GM18508 (cell line): Measurements from ENCODE around the gene UCHL3.
A peak's percentile ranks its signal among the peaks of the same experiment; 100 is the strongest.

Source experiments
- ATAC-seq: cut with Tn5 transposase; IDR thresholded peaks from one replicate; pipeline ENCODE4 v1.9.1; 2021; ENCODE audit warnings: moderate number of reproducible peaks; ENCODE audit not compliant: insufficient read depth, unreplicated experiment

The UCHL3 gene

DNA sequence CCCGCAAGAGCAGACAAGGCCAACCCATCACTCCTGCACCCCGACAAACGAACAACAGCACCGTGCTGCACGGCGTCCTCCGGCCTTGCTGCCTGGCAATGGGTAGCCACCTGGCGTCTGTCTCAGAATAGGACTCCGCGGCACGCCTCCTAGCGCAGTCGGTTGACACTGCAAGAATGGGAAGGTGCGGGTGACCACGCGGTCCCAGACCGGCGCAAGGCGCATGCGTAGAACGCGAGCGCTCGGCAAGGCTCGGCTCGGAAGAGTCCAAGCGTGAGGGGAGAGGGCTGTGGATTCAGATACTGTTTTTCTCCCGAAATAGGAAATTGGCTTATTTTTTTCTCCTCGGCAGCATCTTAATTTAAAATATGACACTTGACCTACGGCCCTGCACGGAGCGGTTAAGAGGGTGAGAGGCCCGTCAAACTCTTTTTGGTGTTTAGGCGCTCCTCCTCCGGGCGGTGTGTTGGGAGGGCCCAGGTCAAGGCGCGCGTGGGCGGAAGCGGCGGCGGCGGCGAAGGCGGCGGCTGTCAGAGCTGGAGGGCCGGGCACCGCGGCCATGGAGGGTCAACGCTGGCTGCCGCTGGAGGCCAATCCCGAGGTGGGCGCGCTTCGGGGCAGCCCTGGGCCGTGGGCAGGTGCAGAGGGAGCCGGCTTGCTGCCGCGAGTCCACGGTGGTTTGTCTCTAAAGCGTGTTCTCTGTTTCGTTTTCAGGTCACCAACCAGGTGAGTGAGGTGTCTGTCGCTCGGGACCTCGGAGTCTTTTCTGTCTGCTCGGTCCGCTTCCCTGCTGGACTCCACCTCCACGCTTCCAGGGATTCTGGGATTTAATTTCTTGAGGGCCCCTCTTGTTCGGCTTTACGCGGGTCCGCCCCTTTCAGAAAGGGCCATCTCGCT, at the start of gene UCHL3:
Gene UCHL3 (plus strand): TSS at position 530 of the 897 bp plus-strand sequence. CDS start 30 bp downstream, at position 560.
- peak; percentile 93 for ATAC-seq

DNA sequence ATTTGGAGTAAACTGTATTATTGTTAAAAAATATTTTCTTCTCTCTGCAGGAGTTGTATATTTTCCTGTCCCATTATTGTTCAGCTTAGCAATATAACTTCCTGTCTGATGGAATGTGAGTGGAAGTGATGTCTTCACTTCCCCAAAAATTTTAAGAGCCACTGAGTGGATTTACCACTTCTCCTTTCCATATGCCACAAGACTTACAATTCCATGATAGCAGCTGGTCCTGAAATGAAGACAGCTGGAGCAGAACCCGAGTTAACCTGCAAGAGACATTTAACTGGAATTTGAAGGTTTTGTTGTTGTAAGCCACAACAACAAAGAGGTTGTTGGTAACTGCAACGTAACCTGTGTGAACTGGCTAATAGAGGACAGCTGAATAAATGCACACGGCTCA, 44.3 kb upstream of the UCHL3 start:
- no peak for ATAC-seq

DNA sequence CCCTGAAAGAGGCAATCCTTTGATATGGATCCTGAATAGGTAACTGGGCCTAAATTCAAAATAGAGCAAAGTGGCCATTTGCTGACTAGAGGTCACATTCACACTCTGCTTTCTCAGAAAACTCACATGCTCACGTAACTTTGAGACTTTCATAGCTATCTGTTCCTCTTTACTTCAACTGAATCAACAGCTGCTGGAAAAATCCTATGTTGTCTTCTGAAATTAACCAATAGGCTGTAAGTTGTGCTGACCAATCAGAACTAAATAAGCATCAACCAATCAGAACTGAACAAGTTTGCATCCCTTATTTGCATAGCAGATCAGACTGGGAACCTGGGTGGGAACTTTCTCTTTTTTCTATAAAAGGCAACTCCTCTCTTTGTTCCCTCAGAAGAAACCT, 43.6 kb upstream of the UCHL3 start:
- no peak for ATAC-seq

DNA sequence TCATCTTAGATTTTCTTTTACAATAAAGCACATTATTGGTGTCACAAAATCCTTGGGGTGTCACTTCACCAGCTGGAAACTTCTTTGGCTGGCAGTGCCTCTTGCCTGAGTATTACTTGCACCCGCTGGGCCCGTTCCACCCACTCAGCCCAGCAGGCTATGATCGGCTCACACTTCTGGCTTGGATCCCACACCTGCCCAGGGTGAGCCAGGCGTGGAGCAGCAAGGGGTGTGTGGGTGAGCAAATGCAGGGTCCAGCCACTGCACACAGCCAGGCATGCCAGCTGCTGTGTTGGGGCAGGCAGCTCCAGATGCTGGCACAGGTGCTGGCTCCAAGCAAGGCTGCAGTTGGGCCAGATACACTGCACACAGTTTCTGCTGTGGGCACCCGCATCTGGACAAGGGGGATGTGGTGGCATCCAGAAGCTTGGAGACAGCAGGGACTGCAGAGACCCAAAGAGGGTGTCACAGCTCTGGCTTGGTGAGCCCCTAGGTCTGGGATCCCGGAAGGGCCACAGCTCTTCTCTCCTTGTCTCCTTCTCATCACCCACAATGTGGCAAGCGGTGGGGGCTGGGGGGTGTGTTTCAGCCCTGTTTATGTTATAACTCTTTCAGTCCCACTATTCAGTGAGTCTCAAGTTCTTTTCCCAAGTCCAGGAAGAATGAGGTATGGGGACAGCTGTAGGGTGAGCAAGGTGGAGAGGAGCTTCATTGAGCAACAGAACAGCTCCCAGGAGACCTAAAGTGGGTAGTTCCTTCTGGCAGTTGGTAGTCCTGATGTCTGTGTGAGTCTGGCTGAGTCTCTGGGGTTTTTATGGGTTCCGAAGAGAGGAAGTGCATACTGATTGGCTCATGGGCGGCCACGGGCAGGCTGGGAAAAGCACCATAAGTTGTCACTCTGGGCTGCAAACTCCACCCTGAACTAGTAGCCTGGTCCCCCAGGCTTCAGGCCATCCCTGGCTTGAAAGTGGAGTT, 42.3 kb upstream of the UCHL3 start:
- no peak for ATAC-seq

DNA sequence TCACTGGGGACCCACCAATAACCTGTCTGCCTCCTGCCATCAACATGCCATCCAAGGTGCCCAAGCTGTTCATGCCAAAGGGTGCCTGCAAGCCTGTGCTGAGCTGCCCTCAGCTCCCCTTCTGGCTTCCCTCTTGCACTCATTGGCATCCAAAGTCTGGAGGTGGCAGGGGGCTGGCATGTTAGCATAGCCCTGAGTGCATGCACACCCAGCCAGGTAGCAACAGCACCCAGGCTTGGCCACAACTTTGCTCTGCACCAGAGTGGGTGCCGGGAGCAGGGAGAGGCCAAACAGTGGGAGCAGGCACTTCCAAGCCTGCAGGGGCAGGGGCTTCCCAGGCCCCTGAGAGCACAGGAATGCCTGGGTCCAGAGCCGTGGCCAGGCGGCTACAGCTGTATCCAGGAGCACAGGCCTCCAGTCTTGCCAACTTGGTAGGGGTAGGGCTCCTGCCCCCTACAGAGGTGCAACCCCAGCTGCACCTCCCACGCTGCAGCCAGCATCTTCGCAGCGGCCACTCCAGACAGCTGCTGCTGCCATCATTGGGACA, 41.5 kb upstream of the UCHL3 start:
- ATAC-seq = no peak

DNA sequence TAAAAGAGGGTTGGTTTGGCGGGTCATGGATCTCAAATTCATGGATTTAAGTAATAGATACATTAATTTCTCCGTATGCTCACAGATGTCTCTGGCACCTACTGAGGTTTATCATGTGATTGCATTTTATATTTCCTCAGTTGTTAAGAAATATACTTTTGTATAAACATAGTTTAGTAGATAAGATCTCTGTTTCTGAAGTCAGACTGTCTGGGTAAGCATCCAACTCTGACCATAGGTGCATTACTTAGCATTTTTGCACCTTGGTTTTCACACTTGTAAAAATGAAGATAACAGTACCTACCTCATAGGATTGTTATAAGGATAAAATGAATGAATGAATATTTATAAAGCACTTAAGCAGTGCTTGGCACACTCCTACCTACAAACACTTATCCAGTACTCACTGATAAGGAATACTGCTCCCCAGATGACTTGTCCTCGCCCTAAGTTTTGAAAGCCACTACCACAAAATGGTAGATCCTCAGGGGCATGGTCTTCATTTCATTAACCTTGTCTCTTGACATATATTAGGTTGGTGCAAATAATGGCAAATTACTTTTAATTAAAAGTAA, 38.5 kb upstream of the UCHL3 start:
- ATAC-seq = no peak

DNA sequence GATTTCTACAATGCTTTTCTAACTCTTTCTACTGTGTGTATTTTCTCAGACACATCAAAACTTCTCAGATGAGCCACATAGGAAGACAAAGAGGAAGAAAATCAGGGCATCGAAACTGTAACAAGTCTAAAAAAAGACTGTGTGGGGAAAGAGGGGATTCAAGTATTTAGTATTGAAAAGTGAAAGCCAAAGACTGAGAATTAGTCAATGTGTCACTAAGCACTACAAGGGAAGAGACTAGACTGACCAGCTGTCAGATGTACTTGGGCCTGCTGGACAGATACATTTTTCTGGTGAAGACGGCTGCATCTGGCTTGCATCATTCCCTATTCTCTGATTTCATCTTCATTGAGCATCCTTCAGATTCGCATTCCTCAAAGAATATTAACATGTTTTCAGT, 37.3 kb upstream of the UCHL3 start:
- ATAC-seq = peak; percentile 95

DNA sequence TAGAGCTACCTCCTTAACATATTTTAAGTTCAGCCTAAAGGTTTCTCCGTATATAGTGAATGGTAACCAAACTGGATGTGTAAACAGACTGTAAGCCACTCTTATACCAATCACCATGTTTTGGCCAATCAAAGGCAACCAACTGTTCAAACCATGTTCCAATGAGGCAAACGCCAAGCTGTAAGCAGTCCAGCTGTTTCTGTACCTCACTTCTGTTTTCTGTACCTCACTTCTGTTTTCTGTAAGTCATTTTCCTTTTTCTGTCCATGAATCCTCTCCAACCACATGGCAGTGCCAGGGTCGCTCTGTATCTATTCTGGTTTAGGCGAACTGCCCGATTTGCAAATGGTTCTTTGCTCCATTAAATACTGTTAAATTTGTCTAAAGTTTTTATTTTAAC, 36.3 kb upstream of the UCHL3 start:
- ATAC-seq = no peak

DNA sequence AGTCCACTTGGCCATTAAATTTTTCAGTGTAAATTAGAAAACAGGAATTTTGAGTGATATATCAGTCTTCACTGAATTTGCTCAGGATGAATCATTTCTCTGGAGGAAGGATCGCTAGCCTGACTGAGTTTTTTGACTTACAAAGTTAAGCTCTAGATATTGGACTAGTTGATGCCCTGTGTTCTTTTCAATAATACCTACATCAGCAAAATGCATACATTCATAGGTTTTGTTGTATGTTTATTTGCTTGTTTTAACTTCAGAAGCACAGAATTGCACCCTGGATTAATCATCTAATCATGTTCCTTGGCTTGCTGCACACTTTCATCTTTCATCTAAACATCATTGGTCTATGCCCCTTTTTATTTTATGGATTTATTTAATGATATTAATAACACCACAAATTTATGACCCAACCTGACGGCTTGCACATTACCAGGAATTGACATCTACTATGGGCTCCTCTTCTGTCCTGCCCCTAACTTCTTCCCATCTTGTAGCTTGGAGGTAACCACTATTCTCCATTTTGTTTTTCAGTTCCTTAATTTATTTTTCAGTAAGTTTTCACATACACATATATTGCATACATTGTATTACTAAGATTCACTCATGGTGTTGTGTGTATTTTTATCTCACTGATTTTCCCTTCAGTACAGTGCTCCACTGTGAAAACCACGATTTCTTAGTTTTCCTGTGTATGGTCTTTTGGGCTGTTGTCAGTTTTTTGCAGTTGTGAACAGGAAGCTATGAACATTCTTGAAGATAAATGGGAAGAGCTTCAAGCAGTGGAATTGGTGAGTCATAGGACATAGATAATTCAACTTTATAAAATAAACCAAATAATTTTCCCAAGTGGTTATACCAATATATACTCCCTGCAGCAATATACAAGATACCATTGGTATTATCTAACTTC, 35.3 kb upstream of the UCHL3 start:
- no peak for ATAC-seq

DNA sequence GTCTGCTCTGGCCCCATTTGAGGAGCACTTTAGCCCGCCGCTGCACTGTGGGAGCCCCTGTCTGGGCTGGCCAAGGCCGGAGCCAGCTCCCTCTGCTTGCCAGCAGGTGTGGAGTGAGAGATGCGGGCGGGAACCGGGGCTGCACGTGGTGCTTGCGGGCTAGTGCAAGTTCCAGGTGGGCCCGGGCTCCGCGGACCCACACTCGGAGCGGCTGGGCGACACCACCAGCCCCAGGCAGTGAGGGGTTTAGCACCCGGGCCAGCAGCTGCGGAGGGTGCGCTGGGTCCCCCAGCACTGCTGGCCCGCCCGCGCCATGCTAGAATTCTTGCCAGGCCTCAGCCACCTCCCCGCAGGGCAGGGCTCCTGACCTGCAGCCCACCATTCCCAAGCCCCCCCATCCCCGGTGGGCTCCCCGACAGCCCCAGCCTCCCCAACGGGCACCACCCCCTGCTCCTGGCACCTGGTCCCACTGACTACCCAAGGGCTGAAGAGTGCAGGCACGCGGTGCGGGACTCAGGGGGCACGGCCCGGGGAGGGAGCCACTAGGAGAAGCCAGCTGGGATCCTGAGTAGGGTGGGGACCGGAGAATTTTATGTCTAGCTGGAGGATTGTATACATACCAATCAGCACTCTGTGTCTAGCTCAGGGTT, 31.0 kb upstream of the UCHL3 start:
- ATAC-seq = no peak

DNA sequence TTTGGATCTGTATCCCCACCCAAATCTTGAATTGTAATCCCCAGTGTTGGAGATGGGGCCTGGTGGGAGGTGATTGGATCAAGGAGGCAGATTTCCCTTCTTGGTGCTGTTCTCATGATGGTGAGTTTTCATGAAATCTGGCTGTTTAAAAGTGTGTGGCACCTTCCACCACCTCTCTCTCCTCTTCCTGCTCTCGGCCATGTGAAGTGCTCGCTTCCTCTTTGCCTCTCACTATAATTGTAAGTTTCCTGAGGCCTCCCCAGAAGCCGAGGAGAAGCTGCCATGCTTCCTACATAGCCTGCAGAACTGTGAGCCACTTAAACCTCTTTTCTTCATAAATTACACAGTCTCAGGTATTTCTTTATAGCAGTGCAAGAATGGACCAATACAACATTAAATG, 27.6 kb upstream of the UCHL3 start:
- no peak for ATAC-seq

DNA sequence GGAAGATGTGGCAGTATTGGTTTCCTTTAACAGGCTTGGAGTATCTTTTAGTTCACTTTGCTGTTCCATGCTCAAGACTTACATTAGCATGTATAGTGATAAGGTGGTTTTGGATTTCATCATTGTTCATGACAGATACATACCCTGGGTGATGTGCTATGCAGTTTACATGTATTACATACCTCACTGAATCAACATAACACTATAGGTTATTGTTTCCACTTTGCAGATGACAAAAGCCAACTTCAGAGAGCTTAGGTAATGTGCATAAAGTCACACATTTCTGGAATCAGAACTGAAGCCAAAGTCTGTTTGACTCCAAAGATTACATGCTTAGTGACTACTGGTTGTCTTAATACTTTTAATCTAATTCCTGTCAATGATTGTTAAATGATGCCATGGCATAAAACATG, 19.0 kb upstream of the UCHL3 start:
- no peak for ATAC-seq

DNA sequence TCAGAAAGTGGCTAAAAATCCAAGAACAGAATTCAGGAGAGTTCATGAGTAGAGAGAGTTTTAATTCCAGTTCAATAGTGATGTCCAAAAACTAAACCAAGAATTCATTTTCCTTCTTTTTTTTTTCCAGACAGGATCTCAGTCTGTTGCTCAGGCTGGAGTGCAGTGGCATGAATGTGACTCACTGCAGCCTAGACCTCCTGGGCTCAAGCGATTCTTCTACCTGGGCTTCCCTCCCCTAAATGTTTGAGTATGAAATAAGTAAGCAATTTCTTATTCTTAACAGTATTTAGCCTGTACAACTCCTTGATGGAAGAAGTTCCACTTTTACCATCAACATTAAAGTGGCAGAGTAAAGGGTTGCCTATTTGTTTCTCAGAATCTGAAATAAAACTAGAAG, 15.7 kb upstream of the UCHL3 start:
- ATAC-seq = no peak

DNA sequence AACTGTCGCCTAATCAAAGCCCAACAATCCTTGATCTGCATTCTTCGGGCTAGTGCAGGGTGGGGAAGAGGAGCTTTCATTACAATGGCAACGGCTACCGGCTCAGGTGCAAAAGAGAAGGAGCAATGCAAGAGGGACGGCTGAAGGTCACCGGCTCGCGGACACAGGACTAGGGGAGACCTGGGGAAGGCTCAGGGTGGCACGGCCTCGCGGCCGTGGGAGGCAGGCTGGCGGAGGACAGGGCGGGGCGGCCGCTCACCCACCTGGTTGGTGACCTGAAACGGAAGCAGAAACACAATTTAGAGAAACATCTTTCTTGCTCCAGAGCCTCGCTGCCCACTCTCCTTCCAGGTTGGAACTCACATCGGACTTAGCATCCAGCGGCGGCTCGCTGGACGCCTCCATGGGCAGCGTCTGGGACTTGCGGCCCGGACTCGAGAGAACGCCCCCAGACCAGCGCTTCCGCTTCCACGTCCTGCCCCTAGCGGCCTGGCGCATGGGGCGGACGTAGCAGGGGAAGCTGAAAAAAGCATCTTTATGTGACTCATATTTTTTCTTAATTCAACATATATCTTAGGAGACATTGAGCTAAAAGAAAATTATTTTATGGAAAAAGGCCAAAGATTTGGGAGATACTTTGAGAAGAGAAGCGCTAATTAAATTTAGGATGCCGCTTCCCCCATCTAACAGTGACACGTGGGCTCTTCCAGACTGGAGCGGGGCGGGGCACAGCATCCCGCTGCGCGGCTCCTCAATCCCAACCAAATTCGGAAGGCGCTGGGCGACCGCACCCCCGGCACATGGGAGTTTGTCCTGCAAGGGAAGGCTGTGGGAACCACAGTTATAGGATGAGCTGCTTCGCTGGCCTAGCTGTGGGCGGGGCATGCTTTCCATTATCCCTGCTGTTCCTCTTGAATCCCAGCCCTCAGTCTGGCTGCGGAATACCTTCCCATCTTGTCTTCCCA, 11.9 kb upstream of the UCHL3 start, which contains the start of gene COMMD6:
Gene COMMD6 (minus strand): TSS at position 441 of the 965 bp plus-strand sequence. CDS start 36 bp downstream, at position 405.
- ATAC-seq = peak; percentile 89

DNA sequence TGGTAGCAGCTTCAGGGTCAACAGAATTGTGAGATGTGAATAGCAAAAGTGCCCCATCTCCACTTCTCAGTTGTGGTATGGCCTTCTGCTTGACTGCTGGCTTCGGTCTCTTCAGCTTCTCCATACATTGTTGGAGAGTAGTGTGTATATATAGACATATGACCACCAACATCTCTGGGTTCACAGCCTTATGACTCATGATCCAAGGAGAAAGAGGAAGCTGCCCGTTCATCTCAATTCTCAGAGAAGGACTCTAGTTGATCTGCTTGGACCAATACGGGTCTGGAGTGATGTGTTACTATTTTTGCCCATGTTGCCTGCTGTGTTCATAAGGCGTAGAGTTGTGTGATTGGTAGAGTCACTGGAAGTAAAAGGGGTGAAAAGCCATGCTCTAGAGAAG, 8.3 kb upstream of the UCHL3 start:
- ATAC-seq = no peak

DNA sequence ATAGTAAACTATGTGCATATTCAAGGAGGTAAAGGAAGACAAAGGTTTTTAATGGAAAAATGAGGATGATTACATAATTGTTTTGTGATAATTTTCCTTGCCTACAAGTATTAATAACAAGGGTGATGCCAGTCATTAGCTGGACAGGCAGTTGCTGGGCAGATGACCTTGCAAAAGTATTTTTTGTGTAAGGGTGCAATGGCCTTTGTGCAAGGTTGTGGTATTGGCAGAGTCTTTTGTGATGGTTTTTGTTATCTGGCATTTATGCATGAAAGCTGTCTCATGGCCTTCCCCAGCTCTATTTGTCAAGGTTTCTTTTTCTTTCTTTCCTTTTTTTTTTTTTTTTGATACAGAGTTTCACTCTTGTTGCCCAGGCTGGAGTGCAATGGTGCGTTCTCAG, 7.6 kb upstream of the UCHL3 start:
- no peak for ATAC-seq

DNA sequence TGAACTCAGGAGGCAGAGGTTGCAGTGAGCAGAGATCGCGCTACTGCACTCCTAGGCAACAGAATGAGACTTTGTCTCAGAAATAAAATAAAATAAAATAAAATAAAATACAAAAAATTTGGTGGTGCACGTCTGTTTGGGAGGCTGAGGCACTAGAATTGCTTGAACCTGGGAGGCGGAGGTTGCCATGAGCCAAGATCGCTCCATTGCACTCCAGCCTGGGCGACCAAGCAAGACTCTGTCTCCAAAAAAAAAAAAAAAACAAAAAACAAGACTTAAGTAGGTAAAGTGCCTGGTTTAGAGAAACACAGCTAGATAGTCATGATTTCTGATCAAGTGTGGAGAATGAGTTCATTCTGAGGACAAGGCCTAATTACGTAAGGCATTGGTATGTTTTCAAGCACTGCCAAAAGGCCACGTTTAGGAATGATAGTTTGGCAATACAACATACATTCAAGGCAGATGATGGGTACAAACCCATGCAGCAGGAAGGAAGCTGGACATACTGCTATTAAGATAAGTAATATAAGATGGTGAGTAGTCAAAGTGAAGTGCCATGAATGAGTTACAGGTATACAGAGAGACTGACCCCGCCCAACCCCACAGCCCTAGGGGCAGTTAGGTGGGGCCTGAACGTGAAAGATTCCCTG, 4.8 kb upstream of the UCHL3 start:
- no peak for ATAC-seq
